Mucosa of descending colon (tissue), 3 donors: ENCODE results near the gene NOC4L. TPM values are rescaled to one million over a fixed set of nuclear protein-coding genes. Genes with fewer than 3 reads are reported as not detected.

Source experiments
- ATAC-seq: fragments of 200-7000 bp; cut with Tn5 transposase; one replicate; pipeline ENCODE4 v1.9.1; 2020; ENCODE audit warnings: mild to moderate bottlenecking, moderate library complexity
- DNase-seq, 3 donors: peaks; one replicate each; pipeline ENCODE4 v3.0.0-alpha.2; 2020
- H3K36me3 ChIP-seq: fragments of 200-600 bp; one replicate; pipeline ENCODE4 v1.8.0; 2021; ENCODE audit warnings: low read depth, mild to moderate bottlenecking
- H3K4me1 ChIP-seq: fragments of 200-600 bp; one replicate; pipeline ENCODE4 v1.8.0; 2021; ENCODE audit warnings: low read depth, mild to moderate bottlenecking
- H3K4me3 ChIP-seq: fragments of 200-600 bp; one replicate; pipeline ENCODE4 v1.8.0; 2021; ENCODE audit warnings: mild to moderate bottlenecking
- H3K9me3 ChIP-seq: fragments of 200-600 bp; one replicate; pipeline ENCODE4 v1.8.0; 2021; ENCODE audit warnings: mild to moderate bottlenecking
- CTCF ChIP-seq: fragments of 200-600 bp; IDR thresholded peaks from one replicate; pipeline ENCODE4 v1.8.0; 2022; ENCODE audit warnings: antibody characterized with exemption, mild to moderate bottlenecking
- intact Hi-C, 2 donors: fragments of 100-400 bp; cut with DNase I in 1 of 2; cut with micrococcal nuclease in 1 of 2; formaldehyde crosslinking; loops; one replicate each; pipeline versions ENCODE4 v1.11.0 to v1.11.1; 2022; cut with DNase I, micrococcal nuclease
- total RNA-seq, 3 donors: library from RNA; stranded (reverse); fragmentation: NEBNext Ultra II Directional in 2 of 3; extraction: Animal tissue kit (Norgen Biotek cat#: 25700) in 2 of 3; gene quantifications; one replicate each; pipeline versions ENCODE4 v1.2.1 to v1.2.4, GENCODE V29; 2021 to 2023
- donor health status: DM: no; HTN: no; CAD: no; lungs with moderate emphysema.
- donor health status: DM: no; HTN: no; CAD: no.
- donor health status: DM: no; HTN: yes; CAD: no.

NOC4L gene
- total RNA-seq, 3 donors from 2014 or later: 12.9 to 17.5 (median 13.3) TPM

- intact Hi-C loops: no loop called here
- Histone ChIP-seq H3K4me1 (no peaks in the 10 kb centered on the region), H3K9me3 (no peaks in the 10 kb centered on the region), H3K4me3 (no peak overlapping the region), H3K36me3 (no peaks in the 10 kb centered on the region)
- DNase-seq: no peak
- ATAC-seq: no peak
- TF ChIP-seq CTCF: no peak
These were observed 40.5 kb upstream of the NOC4L start for GRCh38 chr12:132103542-132104308.

GRCh38 chr12:132105467-132105866, 38.8 kb upstream of the NOC4L start:
- no peak overlapping the region for H3K4me3 ChIP-seq
- no peaks in the 10 kb centered on the region for H3K36me3 ChIP-seq

GRCh38 chr12:132106921-132107320, 37.3 kb upstream of the NOC4L start:
- DNase-seq: no peak
- no peak for TF ChIP-seq CTCF
- no peak for ATAC-seq
- Histone ChIP-seq H3K9me3 (no peaks in the 10 kb centered on the region), H3K4me3 (no peak overlapping the region), H3K36me3 (peaks cover 4% of the 10 kb centered on the region), H3K4me1 (no peaks in the 10 kb centered on the region)
- intact Hi-C loops: no loop called here

More at GRCh38 chr12:132105467-132105866, 38.8 kb upstream of the NOC4L start:
- no peak for TF ChIP-seq CTCF
- Histone ChIP-seq H3K9me3 (no peaks in the 10 kb centered on the region), H3K4me1 (no peaks in the 10 kb centered on the region)
- intact Hi-C loops: no loop called here
- DNase-seq (no peak), ATAC-seq (no peak)

- no peak for ATAC-seq
- Histone ChIP-seq H3K9me3 (no peaks in the 10 kb centered on the region), H3K4me1 (no peaks in the 10 kb centered on the region), H3K4me3 (no peak overlapping the region), H3K36me3 (peaks cover 5% of the 10 kb centered on the region)
- intact Hi-C loops: no loop called here
- no peak for TF ChIP-seq CTCF
- no peak for DNase-seq
These were observed 35.9 kb upstream of the NOC4L start for GRCh38 chr12:132108211-132108832.

- ATAC-seq (no peak), DNase-seq (no peak)
- intact Hi-C loops: no loop called here
- Histone ChIP-seq H3K36me3 (peaks cover 5% of the 10 kb centered on the region), H3K4me3 (no peak overlapping the region), H3K9me3 (no peaks in the 10 kb centered on the region), H3K4me1 (no peaks in the 10 kb centered on the region)
- TF ChIP-seq CTCF: no peak
These were observed 34.5 kb upstream of the NOC4L start for GRCh38 chr12:132109741-132110140.
